ACHN (cell line): Measurements from ENCODE around the gene CST7.
"Not testable (repeated sequence)": the region's sequence is repeated elsewhere in the genome, so short reads cannot be mapped to it uniquely, and the experiment has no call there.

ENCODE experiments used
- DNase-seq: peaks from one replicate; pipeline ENCODE4 v3.0.0-alpha.2; 2015
- in situ Hi-C: cut with HindIII; loops from 2 replicates; pipeline ENCODE4 v1.10.0; 2017; ENCODE audit warnings: low sequenced_read_pairs, low pct_ligation_motif_present, low pct_unique_long_range_greater_than_20kb

The CST7 gene

GRCh38 chr20:24993337-24994185, 44.5 kb downstream of the CST7 start:
- in situ Hi-C loops = no loop called here

GRCh38 chr20:24994186-24994465, 45.1 kb downstream of the CST7 start:
- in situ Hi-C loops = no loop called here
- no peak for DNase-seq

More at GRCh38 chr20:24993337-24994185, 44.5 kb downstream of the CST7 start:
- peak; percentile 62 for DNase-seq

- DNase-seq = peak; percentile 67
- in situ Hi-C loops = no loop called here
Observed at GRCh38 chr20:24994470-24995368, 45.6 kb downstream of the CST7 start.

- no peak for DNase-seq
- in situ Hi-C loops = no loop called here
Observed at GRCh38 chr20:24995741-24996448, 46.8 kb downstream of the CST7 start.

DNA sequence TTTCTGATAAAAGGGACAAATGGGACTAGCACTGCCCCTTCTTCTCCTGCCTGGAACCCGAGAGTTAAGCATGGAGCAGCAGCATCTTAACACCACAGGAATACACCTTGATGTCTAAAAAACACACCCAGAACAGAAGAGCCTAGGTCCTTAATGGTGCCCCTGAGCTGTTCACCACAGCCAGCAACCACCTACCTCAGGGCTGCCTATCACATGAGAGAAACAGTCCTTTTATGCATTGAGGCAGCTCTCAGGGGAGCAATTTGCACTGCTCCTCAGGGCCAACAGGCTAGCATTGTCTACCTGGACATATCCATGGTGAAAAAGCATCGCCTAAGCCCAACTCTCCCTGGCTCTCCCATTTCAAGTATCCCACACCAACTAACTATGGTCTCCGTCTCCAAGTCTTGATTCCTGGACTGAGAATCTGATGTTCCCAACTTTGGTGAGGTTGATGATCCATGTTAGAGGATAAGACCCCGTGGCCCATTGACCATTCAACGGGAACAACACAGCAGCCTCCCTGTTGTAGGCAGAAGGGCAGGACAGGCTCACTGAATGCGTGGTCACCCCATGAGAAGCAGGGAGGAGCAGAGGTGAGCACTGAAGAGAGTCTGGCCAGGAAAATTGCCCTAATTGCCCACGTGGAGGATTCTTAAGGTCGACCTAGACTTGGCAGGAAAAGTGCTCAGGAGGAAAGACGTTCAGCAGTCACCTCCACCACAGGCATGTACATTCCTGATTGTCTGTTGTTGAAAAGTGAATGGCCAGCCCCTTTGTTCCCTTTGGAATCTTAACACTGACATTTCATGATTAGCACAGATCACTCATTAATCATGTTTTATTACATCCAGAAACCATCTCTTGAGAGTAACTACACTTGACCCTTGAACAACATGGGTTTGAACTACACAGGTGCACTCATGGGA, 47.6 kb downstream of the CST7 start:
- no peak for DNase-seq
- in situ Hi-C loops = no loop called here

DNA sequence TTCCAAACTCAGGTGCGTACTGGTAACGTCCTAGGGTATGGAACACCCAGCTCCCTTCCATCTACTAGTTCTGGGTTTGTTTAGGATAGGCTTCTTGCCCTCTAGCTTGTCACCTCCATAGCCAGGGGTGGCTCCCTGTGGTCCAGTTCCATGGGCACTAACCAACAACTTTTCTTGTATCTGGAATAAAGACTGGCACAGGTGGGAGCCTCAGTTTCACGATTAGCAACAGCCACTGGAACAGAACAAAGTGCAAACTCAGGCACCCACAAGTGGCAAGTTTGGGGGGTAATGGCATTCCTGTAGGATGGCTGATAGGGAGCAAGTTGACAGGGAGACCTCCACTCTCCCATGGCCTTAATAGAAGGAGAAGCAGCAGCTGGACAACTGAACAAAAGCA, 49.1 kb downstream of the CST7 start:
- DNase-seq = no peak
- in situ Hi-C loops = no loop called here

DNA sequence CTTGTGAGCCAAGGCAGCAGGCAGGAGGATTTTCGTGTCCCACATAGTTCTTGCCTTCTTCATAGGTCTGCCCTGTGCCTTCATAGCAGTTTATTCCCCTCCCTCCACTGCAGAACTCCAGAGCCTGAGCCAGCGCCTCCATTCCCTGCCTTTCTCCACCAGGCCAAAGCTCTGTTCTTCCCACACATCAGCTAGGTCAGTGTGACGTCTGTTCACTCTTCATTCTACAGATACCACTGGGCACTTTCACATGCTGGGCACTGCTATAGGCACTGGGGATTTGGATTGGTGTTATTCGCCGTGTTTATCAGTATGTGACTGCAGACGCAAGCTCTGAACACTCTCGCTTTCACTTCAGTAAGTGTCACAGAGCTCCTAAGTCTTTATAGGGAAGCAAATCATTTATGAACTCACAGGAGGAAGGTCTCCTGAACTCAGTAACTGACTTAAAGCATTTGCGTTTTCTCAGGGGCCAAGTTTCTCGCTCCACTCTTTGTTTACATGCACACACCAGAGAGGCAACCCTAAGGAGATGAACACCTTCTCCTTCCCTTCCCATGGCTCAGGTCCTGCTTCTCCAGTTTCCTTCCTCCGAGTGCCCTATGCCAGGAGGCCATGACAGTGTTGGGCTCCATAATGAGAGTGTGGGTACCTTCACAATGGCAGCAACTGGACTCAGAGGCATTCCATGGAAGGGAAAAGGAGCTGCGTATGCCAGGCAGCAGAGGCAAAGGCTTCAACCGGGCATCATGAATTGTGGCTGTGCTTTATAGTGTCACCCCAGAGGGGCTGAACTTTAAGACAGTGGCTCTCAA, 49.8 kb downstream of the CST7 start:
- in situ Hi-C loops = no loop called here
- DNase-seq = no peak

- in situ Hi-C loops = no loop called here
- DNase-seq = no peak
Observed at GRCh38 chr20:24999568-24999967, 50.5 kb downstream of the CST7 start.

GRCh38 chr20:25000268-25000801, 51.3 kb downstream of the CST7 start:
- in situ Hi-C loops = no loop called here
- no peak for DNase-seq

GRCh38 chr20:25001323-25001722, 52.3 kb downstream of the CST7 start:
- in situ Hi-C loops, DNase-seq: not testable (repeated sequence)

DNA sequence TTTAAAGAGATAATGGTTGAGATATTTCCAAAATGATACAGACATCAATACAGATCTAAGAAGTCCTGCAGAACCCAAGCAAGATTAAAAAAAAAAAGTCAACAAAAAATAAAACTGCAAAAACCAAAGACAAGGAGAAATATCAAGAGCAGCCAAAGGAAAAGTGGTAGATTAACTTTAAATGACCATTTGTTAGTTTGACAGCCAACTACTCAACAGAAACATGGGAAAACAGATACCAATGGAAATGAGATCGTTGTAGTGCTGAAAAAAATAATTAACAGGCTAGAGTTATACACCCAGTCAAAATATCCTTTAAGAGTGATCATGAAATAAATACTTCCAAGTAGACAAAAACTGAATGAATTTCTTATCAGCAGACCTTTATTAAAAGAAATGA, 53.9 kb downstream of the CST7 start:
- DNase-seq = no peak
- in situ Hi-C loops = no loop called here

DNA sequence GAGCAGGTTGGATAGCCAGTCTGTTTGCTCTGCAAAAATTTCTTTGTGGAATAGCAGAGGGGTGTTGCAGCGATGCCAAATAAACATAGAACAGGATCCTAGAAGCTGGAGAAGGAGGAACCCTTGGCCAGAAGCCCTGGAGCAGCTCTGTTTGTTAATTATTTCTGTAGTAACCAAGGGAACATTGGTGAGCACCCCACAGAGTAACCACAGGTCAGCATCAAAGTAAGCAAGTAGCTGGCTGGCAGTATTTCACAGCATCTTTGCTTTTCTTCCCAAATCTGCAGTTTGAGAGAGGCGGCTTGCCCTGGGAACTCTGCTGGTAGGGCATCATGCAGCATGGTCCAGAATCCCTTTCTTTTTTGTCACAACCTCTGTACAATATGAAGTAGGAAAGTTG, 56.2 kb downstream of the CST7 start:
- peak; percentile 44 for DNase-seq
- in situ Hi-C loops = no loop called here

- in situ Hi-C loops = no loop called here
- DNase-seq = no peak
Observed at GRCh38 chr20:25005661-25006060, 56.6 kb downstream of the CST7 start.

- in situ Hi-C loops = no loop called here
- no peak for DNase-seq
Observed at GRCh38 chr20:25006431-25007167, 57.5 kb downstream of the CST7 start.

- DNase-seq = no peak
- in situ Hi-C loops = no loop called here
Observed at GRCh38 chr20:25007491-25008305, 58.6 kb downstream of the CST7 start.
